COLO829 (cell line): ENCODE data around the gene CPEB3.
"Not testable (repeated sequence)": the region's sequence is repeated elsewhere in the genome, so short reads cannot be mapped to it uniquely, and the experiment has no call there.

Source experiments
- DNase-seq: peaks from one replicate; pipeline ENCODE4 v3.0.0; 2012; ENCODE audit warnings: low spot score

Gene CPEB3

DNA sequence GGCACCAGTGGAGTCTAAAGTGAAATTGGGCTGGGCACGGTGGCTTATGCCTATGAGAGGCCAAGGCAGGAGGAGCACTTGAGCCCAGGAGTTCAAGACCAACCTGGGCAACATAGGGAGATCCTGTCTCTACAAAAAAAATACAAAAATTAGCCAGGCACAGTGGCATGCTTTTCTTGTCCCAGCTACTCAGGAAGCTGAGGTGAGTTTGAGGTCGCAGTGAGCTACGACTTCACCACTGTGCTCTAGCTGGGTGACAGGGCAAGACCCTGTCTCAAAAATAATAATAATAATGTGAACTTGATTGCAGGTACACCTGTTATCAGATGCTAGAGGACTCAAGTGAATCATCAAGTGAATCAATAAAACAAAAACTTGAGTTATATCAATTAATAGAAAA lies 259.3 kb downstream of the CPEB3 start:
- no peak for DNase-seq

DNA sequence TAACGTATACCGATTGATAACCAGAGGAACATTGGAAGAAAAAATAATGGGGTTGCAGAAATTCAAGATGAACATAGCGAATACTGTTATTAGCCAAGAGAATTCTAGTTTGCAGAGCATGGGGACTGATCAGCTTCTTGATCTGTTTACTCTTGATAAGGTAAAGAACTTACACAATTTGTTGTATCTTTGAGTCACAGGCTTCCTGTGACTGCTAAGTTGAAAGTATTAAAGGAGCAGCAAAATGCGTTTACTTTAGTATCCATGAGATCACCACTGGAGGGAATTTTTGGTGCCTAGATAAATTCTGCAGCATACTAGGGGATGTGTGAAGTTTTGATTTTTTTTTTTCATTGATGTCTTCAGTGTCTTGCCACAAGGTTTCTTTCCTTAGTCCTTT lies 263.7 kb downstream of the CPEB3 start:
- DNase-seq: no peak

DNA sequence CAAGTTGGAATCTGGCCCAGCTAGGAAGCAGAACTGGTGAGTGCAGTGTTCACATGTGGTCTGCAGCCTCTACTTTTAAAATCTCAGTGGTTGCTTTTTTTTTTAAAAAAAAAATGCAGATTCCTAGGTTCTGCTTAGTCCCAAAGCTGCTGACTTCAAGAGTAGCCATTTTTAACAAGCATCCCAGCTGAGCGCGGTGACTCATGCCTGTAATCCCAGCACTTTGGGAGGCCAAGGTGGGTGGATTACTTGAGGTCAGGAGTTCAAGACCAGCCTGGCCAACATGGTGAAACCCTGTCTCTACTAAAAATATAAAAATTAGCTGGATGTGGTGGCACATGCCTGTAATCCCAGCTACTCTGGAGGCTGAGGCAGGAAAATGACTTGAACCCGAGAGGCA lies 265.5 kb downstream of the CPEB3 start:
- DNase-seq: not testable (repeated sequence)

DNA sequence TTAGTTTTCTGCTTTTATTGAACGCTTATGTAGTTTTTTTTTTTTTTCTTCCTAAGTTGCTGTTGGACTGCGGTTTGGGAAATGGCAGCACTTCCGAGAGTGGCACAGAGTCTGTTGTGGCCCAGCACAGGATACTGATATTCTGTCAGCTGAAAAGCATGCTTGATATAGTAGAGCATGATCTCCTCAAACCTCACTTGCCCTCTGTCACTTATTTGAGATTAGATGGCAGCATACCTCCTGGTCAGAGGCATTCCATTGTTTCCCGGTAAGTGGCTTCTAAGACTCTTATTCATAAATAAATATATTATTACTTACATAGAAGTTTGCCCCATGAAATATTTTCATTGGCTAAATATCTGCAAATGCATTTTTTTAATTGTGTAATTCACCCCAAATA lies 266.2 kb downstream of the CPEB3 start:
- no peak for DNase-seq

DNA sequence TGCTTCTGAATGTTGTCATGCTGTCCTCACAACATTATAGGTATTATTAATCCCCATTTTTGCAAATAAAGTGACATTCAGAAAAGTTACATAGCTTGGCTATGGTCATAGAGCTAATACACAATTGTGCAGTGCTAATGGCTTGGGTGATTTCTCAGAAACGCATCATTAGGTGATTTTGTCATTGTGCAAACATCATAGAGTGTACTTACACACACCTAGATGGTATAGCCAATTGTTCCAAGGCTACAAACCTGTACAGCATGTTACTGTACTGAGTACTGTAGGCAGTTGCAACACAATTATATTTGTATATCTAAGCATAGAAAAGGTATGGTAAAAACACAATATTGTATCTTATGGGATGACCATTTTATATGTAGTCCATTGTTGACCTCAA lies 276.3 kb downstream of the CPEB3 start:
- no peak for DNase-seq

DNA sequence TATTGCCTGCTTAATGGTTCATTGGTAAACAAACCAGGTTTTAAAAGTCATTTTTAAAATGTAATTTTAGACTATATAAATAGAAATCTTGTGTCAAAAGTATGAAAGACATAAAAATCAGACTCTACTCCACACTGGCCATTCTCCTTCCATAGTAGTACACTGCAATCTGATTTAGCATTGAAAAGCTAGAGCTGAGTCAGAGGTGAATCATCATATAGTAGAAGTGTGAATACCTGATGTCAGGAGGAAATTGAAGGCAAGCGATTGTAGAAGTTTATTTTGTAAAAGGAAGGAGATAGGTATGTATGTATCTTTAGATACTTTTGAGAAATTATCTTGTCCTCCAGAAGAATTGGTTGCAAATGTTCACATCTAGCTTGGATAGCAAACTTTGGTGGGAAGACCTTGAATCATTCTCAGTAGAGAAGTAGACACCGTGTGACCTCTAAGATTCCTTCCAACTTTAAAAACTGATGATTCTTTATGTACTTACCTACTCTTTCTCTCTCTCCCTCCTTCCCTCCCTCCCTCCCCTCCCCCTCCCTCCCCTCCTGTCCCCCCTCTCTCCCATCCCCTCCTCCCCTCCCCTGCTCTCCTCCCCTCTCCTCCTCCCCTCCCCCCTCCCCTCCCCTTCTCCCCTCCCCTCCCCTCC lies 279.2 kb downstream of the CPEB3 start:
- DNase-seq: peak; percentile 36

- no peak for DNase-seq
These were observed 280.7 kb downstream of the CPEB3 start for GRCh38 chr10:92010047-92010735.

- DNase-seq: no peak
These were observed 281.4 kb downstream of the CPEB3 start for GRCh38 chr10:92009445-92009844.

DNA sequence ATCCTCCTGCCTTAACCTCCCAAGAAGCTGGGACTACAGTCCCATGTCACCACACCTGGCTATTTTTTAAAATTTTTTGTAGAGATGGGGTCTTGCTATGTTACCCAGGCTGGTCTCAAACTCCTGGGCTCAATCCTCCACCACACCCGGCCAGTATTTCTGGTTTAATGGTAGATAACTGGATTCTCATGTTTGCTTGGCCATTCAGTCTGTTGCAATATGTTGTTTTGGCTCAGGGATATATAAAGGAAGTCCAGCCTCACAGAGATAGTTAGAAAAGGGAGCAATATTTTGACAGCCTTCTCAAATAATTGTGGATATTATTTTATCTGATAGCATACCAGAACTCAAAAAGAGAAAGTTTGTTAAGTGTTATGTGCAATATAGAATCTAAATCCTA lies 284.9 kb downstream of the CPEB3 start:
- no peak for DNase-seq

- DNase-seq: no peak
These were observed 287.6 kb downstream of the CPEB3 start for GRCh38 chr10:92003258-92003657.

GRCh38 chr10:92001995-92002394 lies 288.9 kb downstream of the CPEB3 start:
- DNase-seq: no peak

GRCh38 chr10:92001581-92001980 lies 289.3 kb downstream of the CPEB3 start:
- no peak for DNase-seq
